Endothelial cell of hepatic sinusoid (primary cell): ENCODE measurements around the gene ALX4.

Experiments used
- in situ Hi-C: cut with HindIII; loops from 2 replicates; pipeline ENCODE4 v1.10.0; 2017; ENCODE audit warnings: low sequenced_read_pairs

The ALX4 gene

DNA sequence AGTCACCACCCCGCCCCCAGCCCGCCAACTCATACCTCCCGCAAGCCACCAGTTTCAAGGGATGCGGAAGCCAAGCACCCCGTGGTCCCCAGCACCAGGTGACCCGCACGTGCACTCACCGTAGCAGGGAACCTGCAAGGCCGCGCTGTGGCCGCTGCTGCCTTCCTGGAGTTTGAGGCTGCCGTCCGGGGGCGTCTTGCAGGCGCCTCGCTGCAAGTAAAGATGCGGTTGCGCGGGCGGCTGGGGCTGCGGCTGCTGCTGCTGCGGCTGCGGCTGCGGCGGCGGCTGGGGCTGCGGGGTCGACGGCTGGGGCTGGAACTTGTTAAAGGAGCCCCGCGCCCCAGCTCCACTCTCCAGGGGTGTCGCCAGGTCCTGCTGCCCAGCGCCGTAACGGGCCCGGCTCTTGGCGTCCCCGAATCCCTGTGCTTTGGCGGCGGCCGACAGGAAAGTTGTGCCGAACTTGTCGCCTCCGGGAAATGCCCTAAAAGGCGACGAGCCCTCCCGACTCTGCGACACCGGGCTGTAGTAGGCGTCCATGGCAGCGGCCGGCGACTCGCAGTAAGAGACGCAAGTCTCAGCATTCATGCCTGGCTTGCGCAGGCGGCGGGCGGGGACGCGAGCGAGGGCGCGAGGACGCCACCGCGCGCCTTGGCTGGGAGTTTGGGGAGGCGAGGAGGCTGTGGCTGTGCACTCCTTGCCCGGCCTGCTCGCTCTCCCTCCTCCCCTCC, at the start of gene ALX4:
ALX4 (minus strand) TSS at position 662 of the 728 bp plus-strand sequence; CDS start at position 585, 77 bp downstream.
- in situ Hi-C loops: loop anchor here (25.0 kb wide), 1 partner anchor 228 kb away; no protein-coding TSS in a partner anchor

DNA sequence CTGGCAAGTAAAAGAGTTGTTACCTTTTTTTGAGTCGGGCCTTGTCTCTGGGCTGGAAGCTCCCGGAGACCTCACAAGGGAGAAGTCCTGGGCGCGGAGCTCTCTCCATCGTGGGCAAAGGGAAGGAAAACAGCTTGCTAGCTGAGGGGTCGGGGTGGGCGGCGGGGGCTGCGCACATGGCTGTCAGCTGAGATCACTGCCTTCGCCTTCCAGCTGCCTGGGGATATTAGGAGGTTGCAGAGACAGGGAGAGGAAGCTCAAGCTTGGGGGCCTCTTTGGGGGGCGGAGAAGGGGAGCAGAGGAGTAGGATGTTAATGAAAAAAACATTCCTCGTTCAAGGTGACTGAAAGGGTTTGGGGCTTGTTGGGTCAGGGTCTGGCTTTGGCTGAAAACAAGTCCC, 49.2 kb upstream of the ALX4 start:
- in situ Hi-C loops: no loop called here

DNA sequence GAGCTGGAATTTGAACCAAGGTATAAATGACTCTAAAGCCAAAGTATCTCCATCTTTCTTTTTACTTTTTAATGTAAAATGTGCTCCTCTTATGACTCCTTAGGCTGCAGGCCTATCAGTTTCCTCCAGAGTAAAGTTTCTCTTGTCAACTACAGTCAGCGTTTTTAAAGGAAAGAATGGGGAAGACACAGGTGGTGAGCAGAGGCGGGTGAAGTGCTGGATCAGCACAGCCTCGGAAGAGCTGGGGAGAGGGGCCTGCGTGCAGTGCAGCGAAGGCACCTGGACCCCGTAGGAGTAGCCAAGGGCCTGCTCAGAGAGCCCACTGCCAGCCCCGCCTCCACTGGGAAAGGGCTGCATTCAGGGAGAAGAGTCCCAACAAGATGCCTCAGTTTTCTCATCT, 48.8 kb upstream of the ALX4 start:
- in situ Hi-C loops: no loop called here

DNA sequence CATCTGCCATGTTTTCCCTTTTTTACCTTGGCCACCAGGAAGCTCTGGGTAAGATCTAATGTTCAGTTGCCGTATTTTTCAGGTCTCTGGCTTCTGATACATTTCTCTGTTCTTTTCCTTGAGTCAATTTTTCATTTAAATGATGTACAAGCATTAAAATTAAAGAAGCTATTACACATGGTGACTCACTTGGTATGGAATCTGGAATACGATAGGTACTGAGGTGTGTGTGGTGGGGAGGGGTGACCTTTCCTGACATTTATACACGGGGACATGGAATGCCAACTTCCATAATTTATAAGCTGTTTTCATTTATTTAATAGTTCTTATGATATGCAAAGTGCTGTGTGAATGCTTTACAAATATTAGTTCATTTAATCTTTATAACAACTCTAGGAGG, 47.8 kb upstream of the ALX4 start:
- in situ Hi-C loops: no loop called here

DNA sequence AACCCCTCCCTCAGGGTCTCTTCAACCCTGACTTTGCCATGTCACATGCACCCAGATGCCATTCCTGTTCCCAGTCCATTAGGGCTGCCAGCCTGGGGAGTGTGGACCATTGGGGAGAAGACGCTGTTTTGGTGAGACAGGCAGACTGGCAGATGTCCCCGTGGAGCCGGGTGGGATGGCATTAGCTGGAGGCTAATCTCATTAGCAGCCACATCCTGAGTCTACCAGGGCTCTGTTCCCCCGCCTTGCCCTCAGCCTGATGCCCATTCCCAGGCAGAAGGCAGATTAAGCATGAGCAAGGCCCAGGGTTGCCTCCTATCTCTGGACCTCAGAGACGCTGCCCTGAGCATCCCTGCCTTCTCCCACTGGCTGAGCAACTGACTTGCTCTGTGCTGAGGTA, 46.4 kb upstream of the ALX4 start:
- in situ Hi-C loops: no loop called here

DNA sequence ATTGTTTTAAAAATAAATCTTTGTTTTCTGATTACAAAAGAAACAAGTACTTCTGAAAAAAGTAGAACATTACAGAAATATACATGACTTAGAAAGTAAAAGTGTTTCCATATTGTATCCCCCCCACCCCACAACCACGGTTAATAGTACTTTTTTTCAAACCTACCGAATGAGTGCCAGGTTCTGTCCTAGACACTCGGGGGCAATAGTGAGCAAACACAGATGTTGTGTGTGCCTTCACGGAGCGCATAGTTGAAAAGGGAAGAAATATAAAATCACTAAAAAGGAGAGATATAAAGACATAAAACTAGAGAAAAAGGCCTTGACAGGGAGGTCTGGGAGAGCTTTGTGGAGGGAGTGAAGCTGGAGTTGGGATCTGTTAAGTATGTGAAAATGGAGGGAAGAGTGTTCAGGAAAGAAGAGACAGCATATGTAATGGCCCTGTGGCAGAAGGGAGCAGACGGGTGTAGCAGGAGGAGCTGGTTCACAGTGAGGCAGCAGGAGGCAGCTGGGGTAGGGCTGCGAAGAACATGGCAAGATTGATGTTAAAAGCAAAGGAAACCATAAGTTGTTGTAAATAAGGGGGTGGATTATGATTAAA, 42.1 kb upstream of the ALX4 start:
- in situ Hi-C loops: no loop called here

DNA sequence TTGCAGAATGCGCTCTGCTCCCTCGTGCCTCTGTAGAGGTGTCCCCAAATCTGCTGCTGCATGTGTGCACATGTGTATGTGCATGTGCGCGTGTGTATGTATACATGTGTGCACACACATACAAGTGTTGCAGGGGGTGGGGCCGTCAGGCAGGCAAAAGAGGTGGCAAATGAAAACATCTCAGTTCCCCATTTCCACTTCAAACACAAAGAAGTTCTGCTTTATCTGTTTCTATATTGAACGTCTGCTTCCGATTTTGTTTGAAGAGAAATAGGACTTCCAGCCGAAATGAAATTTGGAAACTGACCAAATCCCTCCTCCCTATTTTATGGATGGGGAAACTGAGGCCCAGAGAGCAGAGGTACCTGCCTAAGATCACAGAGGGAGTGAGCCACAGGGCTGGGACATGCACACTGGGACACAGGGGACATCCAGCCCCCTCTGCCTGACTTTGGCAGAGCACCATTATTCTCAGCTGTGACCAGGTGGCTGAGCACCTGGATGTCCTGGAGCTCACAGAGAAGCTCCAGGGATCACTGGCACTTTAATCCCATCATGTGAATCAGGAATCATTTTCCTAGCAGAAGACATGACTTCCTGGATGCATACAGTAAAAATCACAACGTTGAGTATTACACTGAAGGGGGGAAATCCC, 41.2 kb upstream of the ALX4 start:
- in situ Hi-C loops: no loop called here

DNA sequence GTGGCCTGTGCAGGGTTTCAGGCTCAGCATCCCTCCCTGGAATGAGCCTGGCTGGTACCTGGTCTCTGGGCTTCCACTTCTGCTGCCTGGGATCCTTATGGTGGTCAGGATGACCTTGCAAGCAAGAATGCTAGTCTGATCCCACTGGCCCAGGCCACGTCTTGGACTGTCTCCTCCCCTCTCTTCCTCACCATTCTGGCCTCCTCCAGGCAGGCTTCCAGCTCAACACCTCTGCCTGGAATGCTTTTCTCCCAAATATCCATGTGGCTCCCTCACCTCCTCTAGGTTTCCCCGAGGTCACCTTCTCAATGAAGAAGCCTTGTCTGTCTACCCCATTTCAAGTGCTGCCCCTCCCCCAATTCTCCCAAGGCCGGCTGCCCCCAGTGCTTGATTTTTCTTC, 39.4 kb upstream of the ALX4 start:
- in situ Hi-C loops: no loop called here

DNA sequence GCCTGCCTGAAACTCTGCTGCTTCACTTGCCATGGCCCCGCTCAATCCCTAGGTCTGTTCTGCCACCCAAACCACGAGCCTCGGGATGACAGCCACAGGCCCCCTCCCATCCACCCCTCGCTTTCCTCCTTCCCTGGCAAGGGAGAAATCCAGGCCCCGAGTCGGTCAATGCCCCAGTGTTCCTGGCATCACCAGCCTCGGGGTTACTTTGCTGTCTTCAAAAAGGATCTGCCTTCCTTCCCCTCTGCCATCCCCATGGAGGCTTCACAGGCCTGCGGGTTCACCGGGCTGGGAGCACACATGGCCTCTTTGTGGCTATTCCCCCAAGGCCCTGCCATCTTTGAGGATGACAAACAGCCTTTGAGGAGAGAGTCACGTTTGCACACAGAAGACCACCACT, 38.8 kb upstream of the ALX4 start:
- in situ Hi-C loops: no loop called here

DNA sequence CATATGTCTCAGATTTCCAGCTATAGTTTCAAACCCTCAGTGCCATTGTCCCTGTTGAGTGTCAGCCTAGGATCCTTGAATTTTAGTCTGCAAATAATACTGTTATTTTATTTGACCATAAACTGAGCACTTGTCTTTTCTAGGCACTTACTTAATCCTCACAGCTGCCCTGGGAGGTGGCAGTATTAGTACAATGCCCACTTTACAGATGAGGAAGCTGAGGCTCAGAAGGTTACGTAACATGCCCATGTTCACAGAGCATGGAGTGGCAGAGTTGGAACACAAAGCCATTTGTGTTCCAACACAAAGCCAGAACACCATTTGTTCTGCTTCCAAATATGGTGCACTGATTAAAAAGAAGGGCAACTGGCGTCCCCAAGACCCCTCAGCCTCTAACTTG, 38.2 kb upstream of the ALX4 start:
- in situ Hi-C loops: no loop called here

DNA sequence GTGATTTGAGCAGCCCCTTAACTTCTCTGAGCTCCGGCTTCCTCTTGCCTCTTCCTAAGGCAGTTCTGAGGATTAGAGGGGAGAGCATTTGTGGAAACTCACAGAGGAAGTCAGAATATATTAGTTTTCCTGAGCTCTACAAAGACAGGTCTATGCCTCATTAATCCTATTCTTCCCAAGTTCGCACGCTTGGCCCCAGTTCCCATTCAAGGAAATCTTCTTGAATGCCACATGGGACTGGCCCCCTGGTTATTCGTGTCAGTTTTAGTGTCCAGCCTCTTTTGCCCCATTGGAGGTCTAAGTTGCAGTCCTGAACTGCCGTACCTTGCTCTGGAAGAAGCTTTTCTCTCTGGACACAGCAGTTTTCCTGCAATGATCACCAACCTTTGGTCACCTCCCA, 37.6 kb upstream of the ALX4 start:
- in situ Hi-C loops: no loop called here

DNA sequence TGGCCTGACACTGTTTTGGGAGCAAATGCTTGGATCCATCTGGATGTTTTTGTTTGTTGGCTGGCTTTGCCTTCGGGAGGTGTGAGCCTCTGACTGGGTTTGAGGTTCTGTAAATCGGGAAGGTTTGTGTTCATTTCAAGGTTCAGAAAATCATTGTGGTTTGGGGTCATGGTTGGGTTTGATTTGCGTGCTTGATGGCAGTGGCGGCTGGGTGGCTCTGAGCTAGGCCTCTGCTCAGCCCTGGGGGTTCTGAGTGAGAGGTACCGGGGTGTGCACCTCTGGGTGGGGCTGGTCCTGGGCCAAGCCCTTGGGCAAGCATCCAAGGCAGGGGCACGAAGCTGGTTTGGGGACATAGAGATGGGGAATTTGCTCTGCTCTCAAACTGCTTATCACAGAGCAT, 37.0 kb upstream of the ALX4 start:
- in situ Hi-C loops: no loop called here

DNA sequence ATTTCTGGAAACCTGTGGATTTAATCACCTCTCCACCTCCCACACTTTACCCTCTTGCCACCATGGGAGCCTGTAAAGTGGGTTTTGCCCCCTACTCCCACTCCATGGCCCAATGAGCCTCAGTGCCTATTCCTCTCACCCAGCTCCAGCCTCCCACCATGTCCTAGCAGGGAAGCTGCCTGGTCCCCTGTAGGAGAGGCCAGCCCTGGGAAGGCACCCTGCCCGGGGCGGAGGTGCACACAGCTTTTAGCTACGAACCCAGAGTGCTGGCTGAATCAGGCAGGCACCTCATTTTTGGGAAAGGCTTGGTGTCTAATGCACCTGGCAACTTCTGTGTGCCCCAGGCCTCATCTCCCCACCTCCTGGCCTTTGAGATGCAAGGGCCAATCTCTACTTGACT, 35.8 kb upstream of the ALX4 start:
- in situ Hi-C loops: no loop called here

DNA sequence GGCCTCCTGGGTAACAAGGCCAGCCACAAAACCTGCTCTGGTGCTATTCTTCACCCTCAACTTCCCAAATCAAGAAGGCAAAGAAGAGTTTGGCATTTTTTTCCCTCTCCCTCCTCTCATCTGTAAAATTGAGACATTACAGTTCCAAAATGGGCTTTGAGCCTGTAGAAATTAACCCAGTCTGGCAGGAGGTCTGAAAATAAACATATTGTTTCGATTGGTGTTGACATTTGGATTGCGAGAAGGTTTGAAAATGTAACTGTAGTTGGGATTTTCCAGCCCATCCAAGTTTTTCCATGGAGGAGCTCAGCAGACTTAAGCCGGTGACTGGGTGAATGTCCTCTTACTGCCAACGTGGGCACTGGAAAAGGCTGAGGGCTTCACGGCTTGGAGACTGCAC, 35.0 kb upstream of the ALX4 start:
- in situ Hi-C loops: no loop called here

DNA sequence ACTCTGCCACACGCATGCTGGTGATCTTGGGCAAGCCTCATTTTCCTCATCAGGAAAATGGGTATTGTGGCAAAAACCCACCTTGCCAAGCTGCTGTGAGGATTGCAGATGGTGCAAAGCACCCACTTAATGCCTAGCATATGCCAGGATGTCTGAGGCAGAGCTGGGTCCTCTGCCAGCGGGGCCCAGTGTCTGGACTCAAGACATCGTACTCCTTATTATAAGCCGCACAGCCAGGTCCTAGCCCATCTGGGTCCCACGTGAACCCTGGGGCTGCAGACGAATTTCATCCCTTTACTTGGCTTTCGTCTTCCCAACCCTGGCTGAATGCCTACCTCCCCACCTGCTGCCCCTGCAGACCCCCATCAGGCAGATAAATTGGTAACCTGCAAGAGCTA, 34.5 kb upstream of the ALX4 start:
- in situ Hi-C loops: no loop called here

DNA sequence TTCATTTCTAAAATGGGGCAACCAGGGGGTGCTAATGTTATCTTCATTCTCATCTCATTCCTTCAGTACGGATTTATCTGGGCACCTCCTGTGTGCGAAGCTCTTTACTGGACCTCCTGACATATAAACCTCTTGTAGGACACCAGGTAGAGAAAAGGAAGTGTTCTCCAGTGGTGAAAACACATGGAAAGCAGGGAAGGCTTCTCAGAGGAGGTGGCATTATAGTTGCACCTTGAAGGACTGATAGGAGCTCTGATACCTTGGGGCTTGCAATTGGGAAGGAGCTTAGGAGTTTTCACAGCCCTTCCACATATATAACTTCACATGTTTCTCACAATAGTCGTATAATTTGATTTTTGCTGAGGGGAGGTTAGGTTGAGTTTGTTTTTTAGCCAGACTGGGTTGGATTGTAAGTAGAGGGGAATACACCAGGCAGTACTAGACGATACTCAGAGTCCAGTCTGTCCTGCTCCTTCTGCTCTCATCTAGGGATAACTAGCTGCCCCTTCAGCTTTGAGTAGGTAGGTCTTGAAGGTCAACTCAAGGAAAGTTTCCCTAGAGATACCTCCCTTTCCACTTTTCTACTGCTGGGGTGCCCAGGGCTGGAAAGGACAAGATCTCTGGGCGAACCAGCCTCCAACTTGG, 34.0 kb upstream of the ALX4 start:
- in situ Hi-C loops: no loop called here

DNA sequence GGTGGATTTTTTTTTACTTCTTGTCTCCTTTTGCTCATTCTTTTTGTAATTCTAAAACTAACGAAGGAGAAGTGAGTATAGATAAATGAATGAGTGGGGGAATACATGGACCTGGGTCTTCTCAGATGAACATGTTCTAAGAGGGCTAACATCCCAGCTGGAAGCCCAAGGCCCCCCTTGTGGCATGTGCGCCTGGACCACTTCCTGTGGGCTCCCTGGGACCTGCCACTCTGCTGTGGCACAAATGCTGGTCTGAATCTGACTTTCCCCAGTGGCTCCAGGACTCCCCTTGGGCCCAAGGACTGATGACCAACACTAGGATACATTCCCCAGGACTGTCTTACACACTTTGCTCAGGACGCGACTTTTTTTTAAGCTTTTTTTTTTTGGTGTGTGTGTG, 32.7 kb upstream of the ALX4 start:
- in situ Hi-C loops: no loop called here

DNA sequence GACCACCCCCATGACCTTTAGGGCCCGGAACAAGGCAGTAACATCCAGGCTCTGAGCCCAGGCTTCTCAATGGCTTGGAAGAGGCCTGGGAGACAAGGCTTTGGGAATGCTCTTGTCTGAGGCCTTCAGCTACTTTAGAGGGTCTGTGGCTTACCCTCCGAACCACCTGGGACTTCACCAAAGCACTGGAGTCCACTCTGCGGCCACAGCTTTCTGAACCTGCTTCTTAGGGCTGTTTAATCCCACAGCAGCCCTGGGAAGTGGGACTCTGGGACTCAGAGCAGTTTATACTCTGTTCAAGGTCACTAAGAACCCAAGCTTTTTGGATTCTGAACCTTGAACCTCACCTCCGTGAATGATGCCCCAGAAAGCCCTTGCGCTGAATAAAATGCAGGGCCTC, 30.7 kb upstream of the ALX4 start:
- in situ Hi-C loops: no loop called here

DNA sequence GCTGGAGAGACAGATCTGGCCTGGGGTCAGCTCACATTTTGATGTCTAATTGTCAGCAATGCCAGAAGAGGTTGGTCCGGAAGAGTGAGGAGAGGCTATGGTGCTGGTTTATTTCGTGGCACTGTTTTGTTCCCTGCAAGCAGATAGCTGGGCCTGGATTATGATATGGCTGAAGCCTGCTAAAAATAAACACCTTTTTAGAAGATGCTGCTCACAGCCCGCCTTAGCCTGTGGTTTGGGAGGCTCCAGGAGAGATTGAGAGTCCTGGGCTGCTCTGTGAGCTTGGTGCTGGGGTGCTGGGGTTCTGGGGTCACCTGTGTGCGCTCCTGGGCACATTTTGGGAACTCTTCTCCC, 29.6 kb upstream of the ALX4 start:
- in situ Hi-C loops: no loop called here

DNA sequence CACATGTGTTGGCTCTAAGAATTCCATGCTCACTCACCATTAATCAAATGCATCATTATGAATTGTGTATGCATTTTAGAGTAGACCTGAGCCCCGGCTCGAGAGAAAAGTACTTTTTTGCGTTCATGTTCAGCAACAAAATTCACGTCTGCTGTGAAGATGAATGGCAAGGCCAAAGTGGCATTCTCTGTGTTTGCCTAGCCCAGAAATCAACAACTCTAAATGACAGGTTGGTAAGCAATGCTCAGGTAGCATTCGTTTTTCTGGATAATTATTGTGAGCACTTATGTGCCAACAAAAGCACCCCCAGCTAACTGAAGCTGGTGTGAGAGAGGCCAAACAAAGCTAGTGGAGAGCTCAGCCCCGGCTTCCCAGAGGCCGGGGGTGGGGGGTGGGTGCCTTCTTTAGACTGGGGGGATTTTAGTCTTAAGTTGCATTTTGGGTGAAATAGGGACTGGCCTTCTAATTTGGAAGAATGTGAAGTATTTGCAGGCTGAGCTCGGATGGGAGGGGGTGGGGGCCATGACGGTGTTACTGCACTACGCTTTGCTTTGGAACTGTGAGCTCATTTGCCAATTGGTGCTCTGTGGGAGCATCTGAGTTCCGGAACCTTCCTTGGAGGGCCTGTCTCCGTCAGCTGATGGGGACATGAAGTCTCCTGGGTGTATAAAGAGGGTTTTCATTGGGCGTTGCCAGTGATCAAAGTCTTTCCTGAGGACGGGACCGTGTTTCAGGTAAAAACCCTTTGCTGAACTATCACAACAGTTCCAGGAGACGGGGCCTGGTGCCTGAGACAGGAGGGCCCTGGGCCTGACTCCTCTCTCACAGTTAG, 29.0 kb upstream of the ALX4 start:
- in situ Hi-C loops: no loop called here

DNA sequence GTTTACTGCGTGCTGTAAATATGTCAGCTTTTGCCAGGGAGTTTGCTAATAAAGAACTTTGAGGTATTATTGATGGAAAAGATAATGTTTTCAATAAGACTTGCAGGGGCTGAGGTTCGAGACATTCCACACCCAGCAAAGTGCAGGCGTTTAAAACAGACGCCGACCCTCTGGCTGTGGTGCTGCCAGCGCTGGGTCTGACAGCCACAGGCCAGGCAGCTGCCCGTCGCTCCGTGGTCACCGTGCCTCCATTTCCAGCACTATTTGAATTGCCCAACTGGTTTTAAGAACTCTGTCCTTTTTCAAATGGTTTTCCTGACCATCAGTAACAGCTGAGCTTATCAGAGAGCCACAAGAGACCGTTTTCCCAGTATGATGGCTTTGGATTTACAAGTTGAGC, 28.1 kb upstream of the ALX4 start:
- in situ Hi-C loops: no loop called here
